Measurements from ENCODE around the gene KRT71.

KRT71 gene

DNA sequence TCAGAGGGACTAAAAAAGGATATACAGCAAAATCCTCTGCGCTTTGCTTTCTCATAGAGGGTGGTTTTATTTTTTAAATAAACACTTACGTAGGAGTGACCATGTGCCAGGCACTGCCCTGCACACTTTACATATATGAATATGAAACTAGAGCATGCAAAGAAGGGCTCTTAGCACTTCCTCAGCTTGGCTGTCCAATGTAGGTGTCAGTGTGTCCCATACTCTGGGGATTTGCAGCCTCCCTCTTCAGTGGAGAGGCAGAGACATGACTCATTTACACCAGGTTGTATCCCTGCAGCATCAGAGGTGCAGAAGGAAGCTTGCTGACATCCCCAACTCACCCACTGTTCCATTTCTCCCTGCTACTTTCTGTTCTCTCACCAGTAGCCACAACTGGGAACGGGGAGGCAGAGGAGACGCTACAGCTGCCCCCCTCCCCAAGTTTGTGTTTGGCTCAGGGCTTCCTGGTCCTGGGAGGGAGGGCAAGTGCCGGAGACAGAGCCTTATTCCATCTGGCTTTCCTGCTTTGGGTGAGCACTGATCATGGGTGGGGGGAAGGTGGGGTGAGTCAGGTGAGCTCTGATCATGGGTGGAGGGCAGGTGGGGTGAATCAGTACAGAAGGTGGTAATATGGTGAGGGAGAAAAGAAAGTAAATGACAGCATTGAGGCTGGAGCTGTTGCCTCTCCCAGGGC lies 27.9 kb downstream of the KRT71 start:
- CTCF ChIA-PET: interaction anchor here (0.6 to 1.3 kb wide), 5 partner anchors 10 to 368 kb away, joined by 3 to 6 read pairs (median 5); no protein-coding TSS in a partner anchor
- TF ChIP-seq CTCF (conservative IDR thresholded peaks at IDR 0.05; ENCODE audit: low read depth): no peak
- peak overlapping the region; percentile 100 for H3K27ac ChIP-seq
- POLR2A ChIA-PET (ENCODE audit: low non-redundant PET): no interaction called here
- DNase-seq (ENCODE audit: low spot score): peak; percentile 50

- peak overlapping the region; percentile 100 for H3K27ac ChIP-seq
- ChIA-PET POLR2A (ENCODE audit: low non-redundant PET) (no interaction called here), CTCF (interaction anchor here (0.6 to 1.3 kb wide), 4 partner anchors 11 to 368 kb away, joined by 4 to 6 read pairs (median 5); no protein-coding TSS in a partner anchor)
- TF ChIP-seq CTCF (conservative IDR thresholded peaks at IDR 0.05; ENCODE audit: low read depth): no peak
- DNase-seq (ENCODE audit: low spot score): peak; percentile 54
Measured at GRCh38 chr12:52524241-52524897, 28.6 kb downstream of the KRT71 start.

DNA sequence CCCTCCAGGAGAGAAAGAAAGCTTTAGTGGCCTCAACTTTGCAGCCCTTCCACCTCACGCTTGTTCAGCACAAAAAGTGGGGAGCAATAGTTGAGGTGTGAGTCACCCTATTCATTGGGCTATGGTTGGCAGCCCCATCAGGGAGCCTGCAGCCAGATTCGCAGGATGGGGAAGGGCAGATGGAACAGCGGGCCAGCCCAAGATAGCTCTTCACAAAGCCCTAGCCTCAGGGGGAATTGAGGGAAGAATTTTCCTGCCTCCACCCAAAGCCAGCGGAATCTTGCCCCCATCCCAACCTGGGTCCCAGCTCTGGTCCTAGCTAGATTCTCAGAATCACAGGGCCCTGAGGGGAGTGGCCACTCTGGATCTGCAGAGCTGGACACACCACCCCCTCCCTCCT lies 29.1 kb downstream of the KRT71 start:
- POLR2A ChIA-PET (ENCODE audit: low non-redundant PET): no interaction called here
- no peak for TF ChIP-seq CTCF (conservative IDR thresholded peaks at IDR 0.05; ENCODE audit: low read depth)
- CTCF ChIA-PET: interaction anchor here (0.6 to 1.3 kb wide), 3 partner anchors 11 to 367 kb away, joined by 3 to 5 read pairs (median 4); no protein-coding TSS in a partner anchor
- peak overlapping the region; percentile 100 for H3K27ac ChIP-seq
- DNase-seq (ENCODE audit: low spot score): peak; percentile 62

GRCh38 chr12:52522346-52523011 lies 30.5 kb downstream of the KRT71 start:
- peak; percentile 63 for DNase-seq (ENCODE audit: low spot score)
- CTCF ChIA-PET: interaction anchor here (0.6 to 5.3 kb wide), 8 partner anchors 12 to 497 kb away, joined by 3 to 38 read pairs (median 3); no protein-coding TSS in a partner anchor
- POLR2A ChIA-PET (ENCODE audit: low non-redundant PET): no interaction called here
- no peak for TF ChIP-seq CTCF (conservative IDR thresholded peaks at IDR 0.05; ENCODE audit: low read depth)
- peak overlapping the region; percentile 100 for H3K27ac ChIP-seq

GRCh38 chr12:52521568-52522266 lies 31.2 kb downstream of the KRT71 start:
- CTCF ChIA-PET: interaction anchor here (0.6 to 5.3 kb wide), 10 partner anchors 28 to 526 kb away, joined by 3 to 38 read pairs (median 4); no protein-coding TSS in a partner anchor
- POLR2A ChIA-PET (ENCODE audit: low non-redundant PET): interaction anchor here (0.7 kb wide), 1 partner anchor 79 kb away, joined by 4 read pairs; no protein-coding TSS in a partner anchor
- peak; percentile 53 for DNase-seq (ENCODE audit: low spot score)
- TF ChIP-seq CTCF (conservative IDR thresholded peaks at IDR 0.05; ENCODE audit: low read depth): no peak
- peak overlapping the region; percentile 100 for H3K27ac ChIP-seq
